ENCODE measurements around the gene CD226. TPM values are rescaled to one million over a fixed set of nuclear protein-coding genes. Genes with fewer than 3 reads are reported as not detected.
"Not testable (repeated sequence)": the region's sequence is repeated elsewhere in the genome, so short reads cannot be mapped to it uniquely, and the experiment has no call there.

The CD226 gene
- total and polyA plus RNA-seq, 2 of the 13 experiments (the other 11 are each of a cell fraction or from before 2014, with no cell fraction given): 0.13 to 0.77 TPM

DNA sequence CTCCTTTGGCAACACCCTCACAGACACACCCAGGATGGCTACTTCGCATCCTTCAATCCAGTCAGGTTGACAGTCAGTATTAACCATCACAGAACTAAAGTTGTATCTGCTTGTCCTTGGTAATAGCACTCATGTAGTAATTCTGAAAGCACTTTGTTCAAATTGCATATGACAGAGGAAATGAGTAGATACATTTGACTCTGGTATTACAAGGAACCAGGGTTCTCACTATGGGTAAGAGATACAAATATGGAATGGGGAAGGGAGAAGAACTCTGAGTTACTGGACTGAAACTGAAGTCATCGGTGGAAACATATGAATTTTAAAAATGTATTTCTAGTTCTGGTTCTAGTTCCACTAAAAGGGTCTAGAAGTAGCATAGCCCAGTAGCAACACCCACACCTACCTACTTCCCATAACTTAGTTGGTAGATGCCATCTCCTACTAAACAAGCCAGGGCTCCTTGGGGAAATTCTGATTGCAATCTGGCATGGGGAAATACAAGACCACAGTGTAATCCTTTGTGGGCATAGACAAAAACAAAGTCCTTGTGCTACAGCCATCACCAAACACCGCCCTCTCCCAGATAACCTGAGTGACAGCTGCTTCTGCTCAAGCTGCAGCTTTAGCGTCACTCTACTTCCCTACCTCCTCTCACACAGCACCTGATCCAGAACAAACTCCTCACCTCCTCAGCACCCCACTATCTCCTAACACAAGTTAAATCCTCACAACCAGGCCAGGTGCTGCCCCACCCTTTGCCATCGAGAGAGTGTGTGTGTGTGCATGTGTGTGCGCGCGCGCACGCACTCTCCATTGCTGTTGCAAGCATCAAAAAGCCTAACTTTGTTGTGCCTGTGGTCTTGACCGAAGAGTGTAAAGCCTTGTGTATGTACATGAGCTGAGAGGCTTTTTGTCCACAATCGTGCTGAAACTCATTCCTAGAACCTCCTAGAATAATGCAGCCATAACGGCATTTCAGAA is 31.4 kb upstream of the CD226 start:
- intact Hi-C loops (cut with micrococcal nuclease; ENCODE audit: unreplicated experiment): no loop called here
- no peak overlapping the region for H3K4me3 ChIP-seq (replicated peaks in 1 of 3; ENCODE audit: insufficient read depth in 1 of 3, low read depth in 2 of 3, low read length in 3 of 3)
- DNase-seq (ENCODE audit: low spot score) (no peak), ATAC-seq (no peak), FAIRE-seq (no peak)
- no peak overlapping the region for H2AFZ ChIP-seq (ENCODE audit: low read length)
- H3K4me2 ChIP-seq (ENCODE audit: low read depth, low read length): no peak overlapping the region
- no TSS peak for BruUV-seq (replicated peaks)
- H3K9me3 ChIP-seq (ENCODE audit: low read length): no peaks in the 10 kb centered on the region
- ChIA-PET CTCF (ENCODE audit: low intra/inter-chr PET ratio, low total read pairs) (no interaction called here), POLR2A (no interaction called here)
- H3K79me2 ChIP-seq (ENCODE audit: insufficient read depth, low read length): no peaks in the 10 kb centered on the region
- no peaks in the 10 kb centered on the region for H3K4me1 ChIP-seq (ENCODE audit: insufficient read depth, low read length)
- in situ Hi-C loops (cut with HindIII; ENCODE audit: extremely low pct_ligation_motif_present, low pct_unique_long_range_greater_than_20kb): no loop called here
- H3K27ac ChIP-seq (ENCODE audit: extremely low read length, insufficient read depth, low read length): no peak overlapping the region
- no peak overlapping the region for H3K9ac ChIP-seq (ENCODE audit: insufficient read depth, low read depth, low read length)
- H3K36me3 ChIP-seq (replicated peaks in 1 of 2; ENCODE audit: control insufficient read depth in 1 of 2, insufficient read depth in 2 of 2, low read length in 2 of 2): no peaks in the 10 kb centered on the region
- no peaks in the 10 kb centered on the region for H4K20me1 ChIP-seq (ENCODE audit: insufficient read depth, low read length)
- 90% methylated on average over 13 of the region's 13 CpGs for WGBS (ENCODE audit: low lambda C conversion rate)
- TF ChIP-seq NCOA2 (CRISPR knock-in tag; IDR thresholded peaks at IDR 0.05) (no peak), FOXK2 (IDR thresholded peaks at IDR 0.05) (no peak), ZNF292 (CRISPR knock-in tag; IDR thresholded peaks at IDR 0.05; ENCODE audit: borderline replicate concordance, low read depth) (no peak), IRX3 (CRISPR knock-in tag; IDR thresholded peaks at IDR 0.05; ENCODE audit: borderline replicate concordance, low read depth) (no peak), SCMH1 (CRISPR knock-in tag; IDR thresholded peaks at IDR 0.05; ENCODE audit: borderline replicate concordance) (no peak), ZIK1 (CRISPR knock-in tag; IDR thresholded peaks at IDR 0.05; ENCODE audit: borderline replicate concordance, low read depth) (no peak), GZF1 (CRISPR knock-in tag; IDR thresholded peaks at IDR 0.05) (no peak), HCFC1 (IDR thresholded peaks at IDR 0.05; ENCODE audit: low read depth, low read length) (no peak), ZNF230 (CRISPR knock-in tag; IDR thresholded peaks at IDR 0.05) (no peak), SRSF9 (IDR thresholded peaks at IDR 0.05; ENCODE audit: borderline replicate concordance, insufficient read depth, low read depth, low read length, poor library complexity, severe bottlenecking) (no peak), ZNF878 (CRISPR knock-in tag; IDR thresholded peaks at IDR 0.05) (no peak)
- TF ChIP-seq, protein P1, sequence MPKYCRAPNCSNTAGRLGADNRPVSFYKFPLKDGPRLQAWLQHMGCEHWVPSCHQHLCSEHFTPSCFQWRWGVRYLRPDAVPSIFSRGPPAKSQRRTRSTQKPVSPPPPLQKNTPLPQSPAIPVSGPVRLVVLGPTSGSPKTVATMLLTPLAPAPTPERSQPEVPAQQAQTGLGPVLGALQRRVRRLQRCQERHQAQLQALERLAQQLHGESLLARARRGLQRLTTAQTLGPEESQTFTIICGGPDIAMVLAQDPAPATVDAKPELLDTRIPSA (CRISPR knock-in tag; IDR thresholded peaks at IDR 0.05; ENCODE audit: borderline replicate concordance): no peak
- H3K27me3 ChIP-seq (ENCODE audit: control insufficient read depth in 1 of 2, insufficient read depth in 2 of 2, low read length in 2 of 2): no peaks in the 10 kb centered on the region

DNA sequence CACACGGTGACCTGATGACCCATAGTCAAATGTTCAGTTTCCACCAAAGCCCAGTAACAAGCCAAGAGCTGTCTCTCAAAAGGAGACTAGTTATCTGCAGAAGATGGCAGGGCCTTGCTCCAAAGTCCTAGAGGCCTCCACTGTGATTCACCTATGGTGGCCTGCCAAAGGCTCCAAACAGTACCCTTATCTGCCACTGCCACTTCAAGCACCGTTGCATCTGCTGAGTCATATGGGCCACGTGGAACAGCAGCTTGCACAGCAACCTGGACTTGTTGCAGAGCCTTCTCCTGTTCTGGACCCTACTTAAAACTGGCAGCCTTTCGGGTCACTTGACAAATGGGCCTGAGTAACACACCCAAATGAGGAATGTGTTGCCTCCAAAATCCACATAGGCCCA is 27.6 kb upstream of the CD226 start:
- POLR2A ChIA-PET; BruUV-seq (replicated peaks); H3K36me3 ChIP-seq (replicated peaks in 1 of 2; ENCODE audit: control insufficient read depth in 1 of 2, insufficient read depth in 2 of 2, low read length in 2 of 2); DNase-seq (ENCODE audit: low spot score); H3K4me3 ChIP-seq (replicated peaks in 1 of 3; ENCODE audit: insufficient read depth in 1 of 3, low read depth in 2 of 3, low read length in 3 of 3); H2AFZ ChIP-seq (ENCODE audit: low read length); H3K9ac ChIP-seq (ENCODE audit: insufficient read depth, low read depth, low read length); intact Hi-C loops (cut with micrococcal nuclease; ENCODE audit: unreplicated experiment); FAIRE-seq; in situ Hi-C loops (cut with HindIII; ENCODE audit: extremely low pct_ligation_motif_present, low pct_unique_long_range_greater_than_20kb); CTCF ChIA-PET (ENCODE audit: low intra/inter-chr PET ratio, low total read pairs); ATAC-seq; H4K20me1 ChIP-seq (ENCODE audit: insufficient read depth, low read length); H3K27me3 ChIP-seq (ENCODE audit: control insufficient read depth in 1 of 2, insufficient read depth in 2 of 2, low read length in 2 of 2); H3K27ac ChIP-seq (ENCODE audit: extremely low read length, insufficient read depth, low read length); H3K4me2 ChIP-seq (ENCODE audit: low read depth, low read length); H3K4me1 ChIP-seq (ENCODE audit: insufficient read depth, low read length); H3K79me2 ChIP-seq (ENCODE audit: insufficient read depth, low read length): not testable (repeated sequence)
- 92% methylated on average over 2 of the region's 4 CpGs for WGBS (ENCODE audit: low lambda C conversion rate)
- peaks cover 18% of the 10 kb centered on the region for H3K9me3 ChIP-seq (ENCODE audit: low read length)
